Central memory CD4-positive, alpha-beta T cell (primary cell): ENCODE results near the gene PLEKHG5.

ENCODE experiments used
- DNase-seq: peaks from one replicate; pipeline ENCODE4 v3.0.0; 2022
- total RNA-seq, 3 experiments: gene quantifications; one replicate each; lab custom pipeline; 2026; lab: John Stamatoyannopoulos, UW

Gene PLEKHG5
- 3.6 to 40.7 (median 15.2) reads per million in 3 experiments for total RNA-seq

GRCh38 chr1:6491480-6491962, at the start of gene PLEKHG5:
TSS of gene PLEKHG5 (minus strand) at chr1:6491667. CDS start at chr1:6477571, 14,096 bp downstream.
- DNase-seq: no peak

DNA sequence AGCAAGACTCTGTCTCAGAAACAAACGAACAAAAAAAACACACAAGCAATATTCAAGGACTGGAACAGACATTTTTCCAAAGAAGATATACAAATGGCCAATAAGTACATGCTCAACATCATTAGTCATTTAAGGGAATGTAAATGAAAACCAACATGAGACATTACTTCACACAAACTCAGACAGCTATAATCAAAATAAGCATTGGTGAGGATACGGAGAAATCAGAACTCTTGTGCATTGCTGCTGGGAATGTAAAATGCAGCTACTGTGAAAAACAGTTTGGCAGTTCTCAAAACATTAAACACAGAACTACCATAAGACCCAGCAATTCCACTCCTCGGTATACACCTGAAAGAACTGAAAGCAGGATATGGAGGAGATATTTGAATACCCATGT, 47.5 kb upstream of the PLEKHG5 start:
- DNase-seq: no peak

- DNase-seq: no peak
These were observed 44.8 kb upstream of the PLEKHG5 start for GRCh38 chr1:6536291-6536690.

DNA sequence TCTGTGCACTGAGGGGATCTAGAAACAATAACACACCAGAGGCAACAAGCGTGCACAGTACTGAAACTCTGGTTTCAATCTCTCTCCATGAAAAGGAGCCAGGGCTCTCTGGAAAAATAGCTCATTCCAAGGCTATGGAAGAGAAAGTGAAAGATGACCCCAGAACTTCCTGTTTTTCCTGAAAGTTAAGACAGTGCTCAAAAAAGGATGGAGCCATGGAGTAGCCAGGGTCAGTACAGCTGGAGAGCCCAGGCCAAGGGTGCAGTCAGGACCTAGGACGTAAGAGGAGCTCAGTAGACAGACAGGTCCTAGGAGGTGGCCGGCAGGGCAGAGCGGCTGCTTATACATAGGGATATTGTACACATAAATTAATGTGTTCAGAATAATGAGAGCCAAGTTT, 43.7 kb upstream of the PLEKHG5 start:
- no peak for DNase-seq

DNA sequence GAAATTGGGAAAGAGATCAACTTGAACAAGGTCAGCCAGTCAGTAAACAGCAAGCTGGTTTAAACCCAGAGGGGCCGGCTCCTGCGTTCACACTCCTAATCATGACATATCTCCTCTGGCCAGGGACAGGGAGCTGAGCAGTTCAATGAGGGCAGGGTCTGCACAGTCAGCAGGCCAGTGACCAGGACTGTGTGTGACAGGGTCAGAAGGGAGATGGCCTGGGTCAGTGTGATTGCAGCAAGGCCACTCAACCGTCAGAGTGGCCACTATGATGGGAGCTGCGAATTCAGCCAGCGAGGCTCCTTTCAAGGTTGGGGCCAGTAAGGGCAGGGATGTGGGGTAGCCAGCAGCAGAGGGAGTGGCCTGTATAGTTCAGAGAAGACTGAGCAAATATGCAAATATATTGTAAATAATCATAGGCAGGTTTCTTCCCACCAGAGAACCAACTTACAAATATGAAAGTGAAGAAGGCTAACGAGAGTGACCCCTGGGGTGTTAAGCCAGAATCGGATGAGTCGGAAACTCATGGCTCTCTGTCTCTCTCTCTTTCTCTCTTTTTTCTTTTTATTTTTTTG, 42.9 kb upstream of the PLEKHG5 start:
- DNase-seq: no peak

DNA sequence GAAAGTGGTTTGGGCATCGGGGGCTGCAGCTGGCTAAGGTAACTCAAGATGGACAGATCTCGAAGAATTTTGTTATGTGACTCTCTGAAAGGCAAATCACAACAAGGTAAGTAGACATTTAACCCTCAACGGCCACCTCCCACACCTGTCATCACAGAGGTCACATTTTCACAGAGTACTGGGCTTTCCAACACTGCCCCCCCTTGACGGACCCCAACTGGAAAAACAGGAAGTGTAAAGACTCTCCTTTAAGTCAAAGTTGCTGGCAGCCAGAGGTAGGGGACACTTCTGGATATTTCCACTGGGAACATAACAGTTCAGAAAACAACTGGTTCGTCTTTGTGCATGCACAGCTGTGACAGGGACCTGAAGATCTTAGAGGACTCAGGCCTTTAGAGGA, 40.5 kb upstream of the PLEKHG5 start:
- DNase-seq: no peak

- DNase-seq: no peak
These were observed 39.2 kb upstream of the PLEKHG5 start for GRCh38 chr1:6530504-6531160.

GRCh38 chr1:6528492-6528891, 37.0 kb upstream of the PLEKHG5 start:
- no peak for DNase-seq

GRCh38 chr1:6526316-6526715, 34.8 kb upstream of the PLEKHG5 start:
- no peak for DNase-seq

DNA sequence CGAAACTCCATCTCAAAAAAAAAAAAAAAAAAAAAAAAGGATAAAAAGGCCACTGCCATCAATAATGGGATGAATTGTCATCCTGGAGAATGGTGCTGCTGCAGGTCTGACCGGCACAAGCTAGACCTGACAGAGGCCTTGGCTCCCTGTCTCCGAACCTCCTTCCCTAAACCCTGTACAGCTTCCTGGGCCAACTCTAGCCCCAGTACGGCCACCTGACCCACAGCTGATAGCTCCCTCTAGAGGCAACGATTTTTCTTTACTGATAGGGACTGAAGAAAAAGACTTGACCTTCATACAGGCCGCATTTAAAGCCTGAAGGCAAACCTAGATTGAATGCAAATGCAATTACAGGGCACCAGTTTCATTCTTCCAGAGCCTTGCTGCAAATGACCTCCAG, 32.1 kb upstream of the PLEKHG5 start:
- no peak for DNase-seq

GRCh38 chr1:6521536-6521935, 30.1 kb upstream of the PLEKHG5 start:
- no peak for DNase-seq

DNA sequence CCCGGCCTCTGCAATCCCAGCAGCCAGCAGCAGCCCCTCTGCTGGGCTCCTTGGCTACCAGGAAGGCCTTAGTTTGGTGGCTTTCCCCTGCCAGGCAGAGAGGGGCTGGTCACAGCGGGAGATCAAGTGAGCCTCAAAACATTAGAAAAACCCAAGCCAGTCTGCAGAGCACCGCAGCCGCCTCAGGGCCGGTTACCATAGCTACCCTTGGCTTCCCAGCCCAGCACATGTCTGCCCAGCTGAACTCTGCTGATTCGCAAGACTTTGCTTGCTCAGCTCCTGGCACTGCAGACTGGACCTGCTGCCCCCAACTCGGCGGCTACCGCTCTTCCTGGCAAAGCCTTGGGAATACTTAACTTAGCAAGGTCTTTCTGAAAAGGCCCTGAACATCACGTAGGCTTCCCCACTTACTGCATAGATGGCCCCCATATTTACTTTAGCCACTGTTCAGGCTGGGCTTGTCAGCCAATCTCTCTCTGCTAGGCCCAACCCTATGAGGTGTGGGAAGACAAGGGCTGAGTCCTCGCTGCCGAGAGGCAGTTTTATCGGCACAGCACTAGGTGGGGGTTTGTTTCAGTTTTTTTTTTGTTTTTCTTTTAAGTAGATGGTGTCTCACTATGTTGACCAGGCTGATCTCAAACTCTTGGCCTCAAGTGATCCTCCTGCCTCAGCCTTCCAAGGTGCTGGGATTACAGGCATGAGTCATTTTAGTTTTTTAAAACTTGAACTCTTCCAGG, 28.6 kb upstream of the PLEKHG5 start:
- no peak for DNase-seq

GRCh38 chr1:6519491-6519934, 28.0 kb upstream of the PLEKHG5 start:
- no peak for DNase-seq

- no peak for DNase-seq
These were observed 26.0 kb upstream of the PLEKHG5 start for GRCh38 chr1:6517435-6517851.

GRCh38 chr1:6515771-6516170, 24.3 kb upstream of the PLEKHG5 start:
- DNase-seq: no peak

- no peak for DNase-seq
These were observed 21.9 kb upstream of the PLEKHG5 start for GRCh38 chr1:6513320-6513801.

- DNase-seq: no peak
These were observed 21.4 kb upstream of the PLEKHG5 start for GRCh38 chr1:6512908-6513280.

GRCh38 chr1:6512245-6512907, 20.9 kb upstream of the PLEKHG5 start:
- no peak for DNase-seq

GRCh38 chr1:6511561-6512244, 20.2 kb upstream of the PLEKHG5 start:
- DNase-seq: no peak

GRCh38 chr1:6511056-6511455, 19.6 kb upstream of the PLEKHG5 start:
- DNase-seq: no peak

DNA sequence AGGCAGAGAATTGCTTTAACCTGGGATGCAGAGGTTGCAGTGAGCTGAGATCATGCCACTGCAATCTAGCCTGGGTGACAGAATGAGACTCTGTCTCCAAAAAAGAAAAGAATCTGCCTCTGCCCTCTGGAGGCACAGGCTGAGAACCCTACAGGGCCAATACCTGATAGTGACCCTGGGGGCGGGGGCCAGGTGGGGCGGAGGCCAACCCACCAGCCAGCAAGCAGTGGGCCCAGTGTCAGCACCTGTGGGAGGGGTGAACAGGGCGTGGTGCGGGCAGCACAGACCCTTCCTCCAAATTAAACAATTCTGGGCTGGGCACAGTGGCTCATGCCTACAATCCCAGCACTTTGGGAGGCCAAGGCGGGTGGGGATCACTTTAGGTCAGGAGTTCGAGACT, 19.0 kb upstream of the PLEKHG5 start:
- no peak for DNase-seq

- DNase-seq: no peak
These were observed 18.4 kb upstream of the PLEKHG5 start for GRCh38 chr1:6509919-6510291.
